Effector CD8-positive, alpha-beta T cell (primary cell): ENCODE measurements around the gene AGPS.
A peak's percentile ranks its signal among the peaks of the same experiment; 100 is the strongest.

Experiments
- DNase-seq: peaks from one replicate; lab custom pipeline; 2025; lab: John Stamatoyannopoulos, UW

The AGPS gene

GRCh38 chr2:177551989-177552421, 159.4 kb downstream of the AGPS start:
- peak; percentile 19 for DNase-seq

DNA sequence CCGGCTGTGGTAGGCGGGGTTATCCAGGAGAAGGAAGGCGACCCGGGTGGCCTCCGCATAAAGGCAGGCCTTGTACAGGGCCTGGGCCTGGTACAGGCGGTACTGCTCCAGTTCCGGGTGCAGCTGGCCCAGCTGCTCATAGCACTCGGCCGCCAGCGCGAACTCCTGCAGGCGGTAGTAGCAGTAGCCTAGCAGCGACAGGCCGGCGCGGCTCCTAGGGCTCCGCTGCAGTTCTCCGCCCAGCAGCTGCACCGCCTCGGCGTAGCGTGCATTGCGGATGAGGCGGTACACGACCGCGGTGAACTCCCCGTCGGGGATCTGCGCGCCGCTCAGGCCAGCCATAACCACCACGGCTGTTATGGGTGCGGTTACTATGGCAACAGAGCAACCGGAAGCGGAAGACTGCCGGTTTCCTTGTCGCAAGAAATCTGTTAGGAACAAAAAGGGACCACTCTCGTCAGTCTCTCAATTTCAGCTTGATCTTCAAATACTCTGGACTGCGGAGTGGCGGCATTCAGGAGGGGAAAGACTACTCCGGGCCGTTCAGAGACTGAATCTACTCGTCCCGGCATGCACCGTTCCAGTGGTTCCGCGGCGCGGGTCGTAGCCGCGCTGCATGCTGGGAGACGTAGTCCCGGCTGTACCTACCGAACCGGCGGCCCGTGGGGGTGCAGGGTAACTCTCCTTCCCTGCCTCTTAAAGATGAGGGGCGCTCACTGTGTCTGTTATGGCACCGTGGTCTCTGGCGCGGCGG, 160.0 kb downstream of the AGPS start:
- DNase-seq, result peak; percentile 89

GRCh38 chr2:177553176-177553884, 160.8 kb downstream of the AGPS start:
- DNase-seq, result no peak

GRCh38 chr2:177554365-177554764, 161.8 kb downstream of the AGPS start:
- DNase-seq, result no peak

- DNase-seq, result no peak
These were observed 163.6 kb downstream of the AGPS start for GRCh38 chr2:177556153-177556552.

GRCh38 chr2:177557794-177558193, 165.2 kb downstream of the AGPS start:
- no peak for DNase-seq

- DNase-seq, result no peak
These were observed 167.1 kb downstream of the AGPS start for GRCh38 chr2:177559638-177560037.

DNA sequence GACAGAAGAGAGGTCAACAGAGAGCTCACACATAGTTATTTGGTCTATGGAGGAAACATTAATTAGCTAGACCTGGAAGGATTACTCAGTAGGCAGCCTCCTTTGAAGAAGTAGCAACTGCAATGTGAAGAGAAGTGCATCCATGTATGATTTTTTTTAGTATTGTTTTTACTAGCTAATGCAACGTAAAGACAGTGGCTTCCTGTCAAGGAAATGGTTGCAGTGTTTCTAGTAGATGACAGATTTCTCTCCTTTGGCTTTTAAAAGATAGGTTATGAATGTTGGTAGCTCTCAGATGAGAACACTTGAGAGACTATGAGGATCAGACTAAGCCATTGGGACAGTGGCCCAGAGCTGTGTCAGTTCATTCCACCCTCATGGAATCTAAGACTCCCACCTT, 175.8 kb downstream of the AGPS start:
- DNase-seq, result no peak

GRCh38 chr2:177568893-177569292, 176.3 kb downstream of the AGPS start:
- no peak for DNase-seq

GRCh38 chr2:177572236-177572671, 179.7 kb downstream of the AGPS start:
- DNase-seq, result no peak

DNA sequence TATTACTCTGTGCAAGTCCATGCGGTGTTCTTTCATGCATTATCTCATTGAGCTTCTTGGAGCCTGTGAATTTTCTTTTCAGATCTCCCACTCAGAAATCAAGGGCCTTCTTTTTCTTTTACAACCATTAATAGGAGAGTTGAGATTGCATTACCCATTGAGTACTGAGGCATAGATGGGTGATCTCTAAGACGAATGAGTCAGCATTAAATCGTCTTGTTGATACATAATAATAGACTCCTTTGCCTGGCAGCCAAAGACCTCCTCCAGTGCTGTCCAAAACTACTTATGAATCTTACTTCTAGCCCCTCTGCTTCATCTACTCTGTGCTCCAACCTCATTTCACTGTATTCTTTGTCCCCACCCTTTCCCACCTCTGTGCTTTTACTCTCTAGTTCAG, 180.5 kb downstream of the AGPS start:
- no peak for DNase-seq

DNA sequence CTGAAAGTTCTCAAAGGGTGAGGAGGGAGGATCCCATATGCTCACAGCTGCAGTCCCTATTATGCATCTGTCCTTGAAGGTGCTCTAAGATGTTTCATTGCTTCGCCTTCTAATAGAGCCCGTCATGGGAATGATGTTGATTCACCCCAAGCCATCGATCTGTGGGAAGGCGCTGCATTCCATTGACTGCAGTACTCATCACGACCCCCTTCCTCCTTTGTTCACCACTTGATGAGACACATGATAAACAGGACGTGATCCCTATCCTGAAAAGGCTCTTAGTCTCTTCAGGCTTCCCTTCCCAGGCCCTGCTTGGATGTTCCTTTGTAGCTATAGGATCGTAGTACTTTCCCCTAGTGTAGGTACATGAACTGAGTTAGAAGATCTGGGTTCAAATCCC, 181.8 kb downstream of the AGPS start:
- DNase-seq, result no peak

DNA sequence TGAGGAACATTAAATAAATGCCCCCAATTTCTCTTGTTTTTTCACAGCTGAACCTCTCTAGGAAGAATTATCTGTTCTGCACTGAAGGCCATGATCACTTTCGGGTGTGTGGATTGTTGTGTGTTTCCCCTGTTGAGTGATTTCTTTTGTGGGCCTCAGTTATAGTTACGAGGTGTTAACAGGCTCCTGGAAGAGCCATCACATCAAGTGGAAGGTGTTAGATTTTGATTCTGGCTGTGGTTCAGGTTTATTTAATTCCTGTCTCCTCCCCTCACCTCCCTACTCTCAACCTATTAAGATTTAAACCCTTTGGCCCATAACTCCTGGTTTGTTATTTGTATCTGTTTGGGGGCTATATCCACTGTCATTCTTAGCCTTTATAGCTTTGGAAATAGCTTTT, 182.8 kb downstream of the AGPS start:
- DNase-seq, result no peak

- DNase-seq, result no peak
These were observed 184.5 kb downstream of the AGPS start for GRCh38 chr2:177577075-177577474.

DNA sequence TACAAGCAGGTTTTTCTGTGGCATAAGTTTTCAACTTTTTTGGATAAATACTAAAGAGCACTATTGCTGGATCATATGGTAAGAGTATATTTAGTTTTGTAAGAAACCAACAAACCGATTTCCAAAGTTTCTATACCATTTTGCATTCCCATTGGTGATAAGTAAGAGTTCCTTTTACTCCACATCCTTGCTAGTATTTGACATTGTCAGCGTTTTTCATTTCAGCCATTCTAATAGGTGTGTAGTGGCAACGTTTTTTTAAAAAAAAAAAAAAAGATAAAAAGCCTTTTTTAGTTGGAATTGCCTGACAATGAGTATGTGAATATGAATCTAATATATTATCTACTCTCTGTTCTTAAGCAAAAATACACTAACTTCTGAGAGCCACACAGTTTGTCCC, 185.9 kb downstream of the AGPS start:
- no peak for DNase-seq

DNA sequence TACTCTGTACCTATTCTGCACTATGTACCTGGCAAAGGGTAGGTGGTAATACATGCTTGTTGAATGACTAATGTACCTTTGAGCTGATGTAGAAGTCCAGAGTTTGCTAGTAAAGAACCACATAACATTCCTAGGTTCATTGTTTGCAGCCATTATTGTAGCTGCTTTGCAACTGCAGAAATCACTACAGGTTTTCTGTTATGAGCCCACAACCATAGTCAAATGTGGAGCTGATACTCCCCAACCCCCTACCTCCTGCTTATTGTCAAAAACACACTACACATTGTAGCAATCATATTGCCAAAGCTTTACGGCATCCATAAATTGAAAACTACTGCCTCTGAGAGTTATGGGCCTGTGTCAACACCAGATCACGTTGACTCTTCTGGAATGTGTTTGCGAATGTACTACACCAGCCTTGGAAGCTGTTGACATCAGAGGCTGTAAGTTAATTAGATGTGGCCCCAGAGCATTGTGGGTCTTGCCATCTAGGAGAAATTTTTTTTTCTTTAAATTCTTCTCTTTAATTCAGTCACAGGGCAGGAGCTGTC, 187.0 kb downstream of the AGPS start:
- no peak for DNase-seq

DNA sequence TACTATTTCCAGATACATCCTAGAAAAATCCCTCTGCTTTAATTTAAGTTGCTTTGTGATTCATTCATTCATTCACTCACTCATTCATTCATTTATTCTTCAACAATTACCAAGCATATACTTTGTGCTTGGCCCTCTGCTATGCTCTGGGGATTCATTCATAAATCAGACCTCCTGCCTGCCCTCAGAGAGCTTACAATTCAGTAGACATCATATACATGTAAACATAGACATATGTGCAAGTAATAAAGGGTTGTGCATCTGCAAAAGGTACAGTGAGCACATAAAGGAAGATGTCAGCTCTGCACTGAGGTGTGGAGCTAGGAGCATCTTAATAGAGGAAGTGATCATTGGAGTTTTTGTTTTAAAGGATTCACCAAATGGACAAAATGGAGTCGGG, 189.4 kb downstream of the AGPS start:
- DNase-seq, result no peak

GRCh38 chr2:177584030-177584692, 191.6 kb downstream of the AGPS start:
- no peak for DNase-seq

- no peak for DNase-seq
These were observed 192.8 kb downstream of the AGPS start for GRCh38 chr2:177585234-177585863.

DNA sequence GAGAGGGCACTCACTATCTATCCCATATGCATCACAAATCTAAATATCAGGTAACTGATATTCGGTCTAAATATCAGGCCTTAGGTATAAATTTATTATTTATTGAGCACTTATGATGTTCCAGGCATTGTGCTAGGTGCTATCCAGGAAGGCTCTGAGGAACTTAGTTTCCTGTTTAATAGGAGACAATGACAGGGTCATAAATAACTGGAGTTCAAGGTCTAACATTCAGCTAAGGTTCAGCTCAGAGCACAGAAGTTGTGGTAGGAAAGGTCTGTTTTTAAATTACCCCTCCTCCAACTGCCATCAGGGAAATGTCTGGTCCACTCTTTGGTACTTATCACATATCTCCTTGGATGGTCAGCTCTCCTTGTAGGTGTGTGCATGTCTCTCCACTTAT, 193.6 kb downstream of the AGPS start:
- DNase-seq, result no peak

- no peak for DNase-seq
These were observed 194.8 kb downstream of the AGPS start for GRCh38 chr2:177587371-177587770.

DNA sequence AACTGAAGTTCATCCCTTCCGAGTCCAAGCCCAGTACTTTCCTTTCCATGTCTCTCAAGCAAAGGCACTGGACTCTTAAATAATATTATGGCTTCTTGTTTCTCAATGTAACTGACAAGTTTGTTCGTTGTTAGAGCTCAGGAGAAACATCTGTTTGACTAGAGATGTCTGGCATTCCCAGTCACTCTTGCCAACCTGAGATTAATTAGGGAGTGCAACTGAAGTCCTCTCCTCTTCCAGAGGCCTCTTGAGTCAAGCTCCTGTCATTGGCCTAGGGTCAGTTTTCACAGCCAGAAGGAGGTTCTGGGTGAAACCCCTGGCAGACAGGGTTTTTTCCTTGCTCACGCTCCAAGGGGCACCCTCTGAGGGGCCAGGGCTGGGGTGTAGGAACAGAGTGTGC, 196.1 kb downstream of the AGPS start:
- DNase-seq, result no peak
